A172 (cell line): Measurements from ENCODE around the gene CAMK2G. TPM values are rescaled to one million over a fixed set of nuclear protein-coding genes. Genes with fewer than 3 reads are reported as not detected.
A peak's percentile ranks its signal among the peaks of the same experiment; 100 is the strongest.

ENCODE experiments used
- DNase-seq: peaks from one replicate; pipeline ENCODE4 v3.0.0-alpha.2; 2015; ENCODE audit warnings: low spot score
- total RNA-seq: library from RNA; depleted of rRNA; stranded (reverse); fragments of >200 nt; shearing (Covaris generic); gene quantifications from 2 replicates; pipeline ENCODE4 v1.2.3, GENCODE V29; 2014

CAMK2G gene
- total RNA-seq, 1 experiment from 2014 or later = 38.5 TPM

DNA sequence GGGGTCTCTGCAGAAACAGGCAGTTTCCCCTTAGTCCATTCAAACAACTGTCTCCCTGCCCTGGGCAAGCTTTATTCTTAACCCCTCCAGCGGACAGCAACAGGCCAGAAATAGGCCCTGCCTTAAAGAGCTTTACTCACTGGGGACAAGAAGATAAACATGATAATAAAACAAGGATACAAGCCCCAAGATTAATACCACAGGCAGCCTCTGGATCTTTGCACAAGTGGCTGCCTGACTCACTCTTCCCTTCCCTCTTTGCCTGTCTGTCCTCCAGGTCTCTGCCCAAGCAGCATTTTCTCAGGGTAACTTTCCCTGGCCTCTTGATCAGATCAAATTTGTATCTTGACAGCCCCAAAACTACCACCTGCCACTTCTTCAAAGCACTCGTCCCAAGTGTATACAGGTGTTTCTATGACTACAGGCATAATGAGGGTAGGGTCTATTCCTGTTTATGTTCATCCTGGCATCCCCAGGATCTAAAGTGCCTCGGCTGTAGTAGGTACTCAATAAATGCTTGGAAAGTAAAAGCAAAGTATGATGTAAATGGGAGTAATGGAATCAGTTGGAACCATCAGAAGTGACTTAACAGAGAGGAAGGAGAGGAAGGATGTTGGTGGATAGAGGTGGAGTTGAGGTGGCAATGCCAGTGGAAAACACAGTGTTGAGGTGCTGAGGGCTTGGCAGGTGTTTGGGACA is 7.0 kb upstream of the CAMK2G start:
- DNase-seq = no peak

DNA sequence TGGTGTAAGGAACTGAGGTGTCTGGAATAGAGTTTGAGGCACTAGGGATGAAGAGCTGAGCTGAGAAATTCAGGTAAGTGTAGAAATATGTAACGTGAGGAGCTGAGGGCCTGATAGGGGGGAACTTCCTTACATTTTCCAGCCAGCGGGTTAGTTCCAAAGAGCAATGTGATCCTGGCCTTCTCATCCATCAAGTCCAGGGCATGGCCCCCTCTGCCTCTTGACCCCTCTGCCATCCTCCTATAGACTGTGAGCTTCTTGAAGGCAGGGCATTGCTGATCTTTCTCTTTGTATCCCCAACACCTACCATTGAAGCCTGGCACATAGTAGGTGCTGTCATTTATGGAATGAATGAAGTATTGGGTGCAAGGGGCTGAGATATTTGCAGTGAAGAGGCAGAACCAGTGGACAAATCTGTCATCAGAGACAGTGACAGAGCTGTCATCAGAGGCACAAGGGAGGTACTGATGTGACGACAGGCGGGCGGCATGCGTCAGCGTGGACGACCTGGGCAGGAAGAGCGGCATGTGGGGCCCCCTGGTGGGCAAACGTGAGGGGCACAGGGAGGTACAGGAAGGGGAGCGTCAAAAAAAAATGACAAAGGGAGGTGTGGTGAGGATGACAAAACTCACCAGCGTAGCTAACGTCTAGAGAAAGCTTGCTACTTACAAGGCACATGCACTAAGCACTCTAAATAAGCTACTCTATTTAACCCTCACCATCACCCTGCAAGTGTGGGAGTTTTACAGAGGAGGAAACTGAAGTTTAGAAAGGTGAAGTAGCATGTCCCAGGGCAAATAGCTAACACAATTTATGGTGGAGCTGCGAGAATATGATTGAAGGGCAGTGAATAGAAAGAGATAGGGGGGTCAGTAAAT is 5.2 kb upstream of the CAMK2G start:
- DNase-seq = peak; percentile 84

DNA sequence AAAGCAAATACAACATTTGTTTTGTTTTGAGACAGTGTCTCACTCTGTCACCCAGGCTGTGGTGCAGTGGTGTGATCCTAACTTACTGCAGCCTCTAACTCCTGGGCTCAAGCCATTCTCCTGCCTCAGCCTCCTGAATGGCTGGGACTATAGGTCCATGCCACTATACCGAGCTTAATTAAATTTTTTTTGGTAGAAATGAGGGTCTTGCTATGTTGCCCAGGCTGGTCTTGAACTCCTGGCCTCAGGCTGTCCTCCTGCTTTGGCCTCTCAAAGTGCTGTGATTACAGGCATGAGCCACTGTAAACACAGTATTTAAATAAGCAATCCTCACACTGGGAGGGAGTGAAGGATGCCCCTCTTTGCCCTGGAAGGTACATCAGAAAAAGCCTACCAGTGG is 4.0 kb upstream of the CAMK2G start:
- no peak for DNase-seq

DNA sequence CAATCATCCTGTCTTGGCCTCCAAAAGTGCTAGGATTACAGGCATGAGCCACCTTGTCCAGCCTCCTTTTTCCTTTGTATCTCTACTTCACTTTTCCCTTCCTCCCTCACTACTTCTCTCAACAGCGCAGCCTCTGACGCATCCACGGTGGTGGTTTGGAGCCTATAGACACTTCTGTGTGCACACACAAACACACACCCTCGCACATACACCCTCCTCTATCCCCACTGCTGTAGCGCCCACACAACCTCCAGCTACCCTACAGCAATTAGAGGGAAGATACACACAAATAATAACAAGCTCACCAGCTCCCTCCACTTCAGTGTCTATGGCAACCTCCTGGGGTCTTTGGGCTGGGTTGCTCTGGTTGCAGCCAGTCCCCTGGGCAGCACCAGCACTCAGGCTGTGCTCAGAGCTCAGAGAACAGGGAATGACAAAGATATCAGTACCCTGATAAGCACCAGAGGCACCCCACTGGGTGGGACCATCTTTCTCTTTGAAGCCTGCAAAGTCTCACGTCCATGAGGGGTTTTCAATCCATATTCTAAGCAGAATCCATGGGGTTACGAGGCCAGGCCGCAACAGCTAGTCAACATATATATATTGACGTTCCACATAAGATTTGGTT is 3.3 kb upstream of the CAMK2G start:
- DNase-seq = no peak

DNA sequence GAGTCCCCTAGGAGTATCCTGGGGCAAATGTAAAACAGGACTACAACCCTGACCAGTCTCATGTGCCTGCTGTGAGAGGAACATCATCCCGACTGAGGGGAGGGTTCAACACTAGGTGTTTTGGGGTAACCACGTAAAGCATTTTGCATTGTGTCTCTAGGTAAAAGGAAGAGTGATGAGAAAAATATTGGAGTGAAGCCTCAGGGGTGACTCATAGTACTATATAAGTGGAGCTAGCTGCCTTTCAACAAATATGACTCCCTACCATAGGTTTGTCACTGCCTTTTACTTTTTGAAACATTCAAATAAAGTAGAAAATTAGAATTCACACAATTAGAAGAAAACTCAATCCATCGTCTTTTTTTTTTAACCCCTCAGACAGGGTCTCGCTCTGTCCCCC is 2.6 kb upstream of the CAMK2G start:
- DNase-seq = peak; percentile 58

DNA sequence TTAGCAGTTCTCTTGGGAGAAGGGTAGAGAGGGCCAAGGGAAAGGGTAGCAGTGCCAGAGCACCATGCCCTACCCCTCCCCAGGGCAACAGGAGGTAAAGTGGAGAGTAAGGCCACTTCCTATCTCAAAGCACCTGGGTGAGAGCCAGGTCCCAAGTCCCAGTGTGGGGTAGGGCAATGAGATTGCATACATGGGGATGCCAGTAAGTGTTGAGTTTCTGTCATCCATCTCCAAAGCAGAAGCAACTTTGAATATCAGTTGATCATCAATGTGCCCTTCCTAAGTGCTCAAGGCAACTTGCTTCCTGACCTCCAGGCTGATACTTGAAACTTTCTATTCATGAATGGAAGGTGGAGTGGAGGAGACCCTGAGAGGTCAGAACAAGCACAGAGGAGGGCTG is 2.2 kb upstream of the CAMK2G start:
- no peak for DNase-seq

DNA sequence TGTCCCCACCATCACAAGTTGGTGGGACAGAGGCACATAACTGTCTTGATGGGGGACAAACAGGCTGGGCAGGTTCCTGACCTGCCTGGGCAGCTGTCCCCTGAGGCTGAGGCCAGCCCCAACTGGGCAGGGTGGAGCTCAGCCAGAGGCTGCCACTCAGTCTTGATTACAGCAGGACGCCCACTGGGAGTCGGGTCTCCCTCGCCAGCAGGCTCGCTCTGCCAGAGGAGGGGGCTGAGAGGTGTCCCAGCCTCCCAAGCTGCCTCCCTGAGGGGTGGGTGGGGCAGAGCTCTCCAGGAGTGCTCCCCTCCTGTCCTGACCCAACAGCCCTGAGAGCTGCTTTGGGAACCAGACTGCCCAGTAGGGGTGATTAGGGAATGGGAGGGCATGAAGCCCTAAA is 1.8 kb upstream of the CAMK2G start:
- no peak for DNase-seq

DNA sequence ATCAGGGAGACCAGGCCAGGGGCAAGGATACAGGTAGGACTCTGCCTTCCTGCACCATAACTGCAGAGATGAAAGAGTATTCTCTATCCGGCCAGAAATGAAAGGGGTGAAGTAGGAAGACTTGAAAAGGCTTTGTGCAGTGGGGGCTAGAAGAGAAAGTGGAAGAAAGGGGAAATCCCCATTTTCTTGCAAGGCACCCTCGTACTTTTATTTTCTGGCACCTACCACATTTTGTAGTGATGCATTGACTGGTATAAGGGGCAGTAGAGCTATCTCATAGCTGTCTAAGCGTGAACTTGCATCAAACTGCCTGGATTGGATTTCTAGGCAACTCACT is 752 bp upstream of the CAMK2G start:
- no peak for DNase-seq

DNA sequence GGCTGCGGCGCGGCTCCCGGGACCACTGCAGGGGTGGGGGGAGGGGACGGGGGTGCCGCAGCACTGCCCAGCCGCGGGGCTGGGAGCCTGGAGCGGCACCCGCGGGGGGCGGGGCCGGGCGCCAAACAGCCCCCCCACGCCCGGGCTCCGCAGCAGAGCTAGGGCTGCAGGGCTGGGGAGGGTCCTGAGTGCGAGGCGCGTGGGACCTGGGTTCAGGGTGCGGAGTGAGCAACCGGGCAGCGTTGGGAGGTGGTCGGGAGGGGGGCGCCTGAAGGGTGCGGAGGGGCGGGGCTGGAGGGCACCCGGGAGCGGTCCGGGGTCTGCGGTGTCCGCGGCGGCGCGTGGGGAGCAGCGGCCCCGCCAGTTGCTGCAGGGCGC is 528 bp downstream of the CAMK2G start:
- no peak for DNase-seq

DNA sequence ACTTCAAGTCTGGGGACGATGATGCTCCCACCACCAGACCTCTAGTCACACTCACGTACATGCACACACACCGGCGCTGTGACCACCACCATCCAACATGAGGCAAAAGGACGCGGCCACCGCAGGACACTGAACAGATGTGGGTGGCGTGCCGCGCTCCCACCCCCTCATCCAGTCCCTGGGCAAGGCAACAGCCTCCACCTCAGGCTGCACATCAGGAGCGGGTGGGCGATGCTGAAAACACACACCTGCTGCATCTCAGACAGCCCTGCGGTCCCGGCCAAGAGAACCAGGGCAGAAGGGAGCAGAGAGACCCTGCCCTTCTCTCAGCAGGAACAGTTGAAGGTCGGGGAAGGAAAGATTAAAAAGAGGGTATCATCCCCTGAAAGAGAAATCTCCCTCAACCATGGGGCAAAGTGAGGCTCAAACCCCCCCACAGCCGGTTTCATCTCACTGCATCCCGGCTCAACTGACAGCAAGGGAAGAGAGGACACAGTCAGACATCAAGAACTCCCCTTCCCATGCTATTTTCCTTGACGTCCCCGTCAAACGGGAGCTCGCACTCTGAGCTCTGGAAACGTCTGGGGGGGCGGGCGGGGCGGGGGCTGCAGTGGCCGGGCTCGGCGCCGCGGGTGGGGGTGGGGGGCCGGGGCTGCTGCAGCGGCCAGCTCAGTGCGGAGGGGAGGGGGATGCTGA is 1.1 kb downstream of the CAMK2G start:
- DNase-seq = no peak

DNA sequence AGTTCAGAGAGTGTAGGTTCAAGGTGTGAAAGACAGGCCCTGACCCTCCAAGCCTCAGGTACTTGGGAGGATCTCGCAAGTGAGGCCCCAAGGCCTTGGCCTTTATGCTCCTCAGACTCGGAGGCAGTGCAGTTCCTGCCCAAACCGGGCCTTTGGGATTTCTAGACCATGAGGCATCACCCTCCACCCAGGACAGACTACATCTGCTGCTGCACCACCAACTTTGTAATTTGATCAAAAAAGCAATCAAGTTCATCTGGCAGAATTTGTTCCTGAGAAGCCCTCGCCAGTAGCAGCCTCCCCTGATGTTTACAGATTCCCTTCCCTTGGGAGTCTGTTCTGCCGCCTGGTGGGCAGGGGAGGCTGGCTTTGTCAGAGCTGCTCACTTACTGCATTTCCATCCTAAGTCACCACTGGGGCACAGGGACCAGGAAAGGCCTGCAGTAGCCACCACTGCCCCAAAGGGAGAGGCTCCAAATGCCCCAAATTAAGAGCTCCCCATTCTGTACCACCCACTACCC is 2.1 kb downstream of the CAMK2G start:
- no peak for DNase-seq

DNA sequence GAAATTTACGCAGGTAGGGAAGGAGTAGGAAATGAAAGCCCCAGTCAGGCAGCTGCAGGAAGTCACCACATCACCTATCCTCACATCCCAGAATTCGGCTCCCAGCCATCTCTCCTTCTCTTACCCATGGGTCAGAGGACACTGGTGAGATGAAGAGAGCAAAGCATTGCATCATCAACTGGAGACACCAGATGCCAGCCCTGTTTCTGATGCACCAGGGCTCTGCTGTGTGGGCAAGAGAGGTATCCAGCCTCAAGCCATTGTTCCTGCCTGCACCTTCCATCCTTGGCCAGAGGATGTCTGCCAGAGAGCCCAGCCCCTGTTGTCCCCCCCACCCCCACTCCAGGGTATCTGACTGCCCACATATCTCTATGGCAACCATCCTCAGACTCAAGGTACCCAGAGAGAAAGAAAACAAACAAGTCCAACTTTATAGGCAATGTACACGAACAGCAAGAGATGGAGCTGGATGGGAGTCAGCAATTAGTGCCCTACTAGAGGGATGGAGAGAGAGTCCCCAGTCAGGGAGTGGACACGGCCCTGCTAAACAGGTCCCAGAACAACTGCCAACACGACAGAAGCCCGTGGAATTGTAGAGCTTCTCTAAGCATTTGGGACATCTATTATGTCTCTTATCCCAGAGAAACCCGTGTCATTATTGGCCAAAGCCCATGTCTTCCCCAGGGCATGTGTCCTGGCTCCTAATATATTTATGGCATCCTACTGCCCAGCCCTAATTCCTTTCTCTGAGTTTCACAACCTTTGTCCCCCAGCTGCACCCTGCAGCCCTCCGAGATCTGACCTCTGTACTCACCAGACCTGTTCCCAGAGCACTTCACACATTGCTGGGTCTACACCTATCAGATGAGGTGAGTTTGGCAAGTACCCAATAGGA is 2.8 kb downstream of the CAMK2G start:
- no peak for DNase-seq

DNA sequence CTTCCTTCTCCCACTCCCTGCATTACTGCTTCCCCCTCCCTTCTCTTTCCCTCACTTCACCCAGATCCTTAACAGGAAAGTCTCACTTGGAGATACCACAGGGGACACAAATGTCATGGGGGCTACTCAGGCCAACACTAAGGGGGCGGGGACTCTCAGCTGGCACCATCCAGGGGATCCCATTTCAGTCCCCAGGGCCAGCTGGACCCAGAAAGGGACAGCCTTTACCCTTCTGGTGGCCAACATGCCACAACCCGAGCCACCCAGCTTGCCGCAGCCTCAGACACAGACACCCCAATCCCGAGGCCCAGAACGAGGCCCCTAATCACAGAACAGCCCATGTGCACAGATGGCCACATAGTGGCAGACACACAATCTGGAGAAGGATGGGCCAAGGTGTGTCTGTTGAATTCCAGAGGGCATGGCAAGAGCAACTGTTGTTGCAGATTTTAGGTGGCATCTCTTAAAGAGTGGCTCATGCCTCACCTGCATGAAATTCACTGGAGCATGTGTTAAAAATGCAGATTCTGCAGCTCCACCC is 5.6 kb downstream of the CAMK2G start:
- DNase-seq = no peak

DNA sequence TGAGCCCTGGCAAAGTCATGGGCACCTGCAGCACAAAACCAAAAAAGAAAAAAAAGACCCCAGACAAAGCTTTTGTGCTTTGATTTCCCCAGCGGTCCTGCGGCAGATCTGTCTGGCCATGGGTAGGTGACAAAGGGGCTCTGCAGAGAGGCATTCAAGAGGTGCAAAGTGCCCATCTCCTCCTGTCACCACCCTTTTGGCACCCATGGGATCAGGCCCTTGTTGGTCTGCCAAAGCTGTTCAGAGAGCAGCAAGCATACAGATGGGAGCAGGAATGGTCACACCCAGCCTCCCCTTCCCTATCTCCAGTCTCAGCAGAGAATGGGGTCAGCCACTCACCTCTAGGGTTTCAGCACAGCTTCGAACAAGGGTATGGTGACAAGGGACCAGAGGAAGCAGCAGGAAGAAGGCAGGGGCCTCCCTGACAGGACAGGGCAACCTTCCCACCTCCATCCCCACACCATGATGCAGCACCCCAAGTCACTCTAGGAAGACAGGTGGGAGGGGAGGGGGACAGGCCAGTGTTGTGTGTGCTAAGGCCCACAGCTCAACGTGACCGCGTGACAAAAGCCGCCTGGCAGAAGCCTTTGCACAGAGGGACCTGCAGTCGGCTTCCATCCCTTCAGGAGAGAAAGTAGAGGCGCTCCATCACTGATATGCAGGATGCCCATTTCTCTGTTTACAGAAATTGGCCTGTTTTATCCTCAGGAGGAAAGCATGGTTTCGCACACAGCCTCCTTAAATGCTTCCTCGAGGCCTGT is 6.3 kb downstream of the CAMK2G start:
- DNase-seq = no peak

DNA sequence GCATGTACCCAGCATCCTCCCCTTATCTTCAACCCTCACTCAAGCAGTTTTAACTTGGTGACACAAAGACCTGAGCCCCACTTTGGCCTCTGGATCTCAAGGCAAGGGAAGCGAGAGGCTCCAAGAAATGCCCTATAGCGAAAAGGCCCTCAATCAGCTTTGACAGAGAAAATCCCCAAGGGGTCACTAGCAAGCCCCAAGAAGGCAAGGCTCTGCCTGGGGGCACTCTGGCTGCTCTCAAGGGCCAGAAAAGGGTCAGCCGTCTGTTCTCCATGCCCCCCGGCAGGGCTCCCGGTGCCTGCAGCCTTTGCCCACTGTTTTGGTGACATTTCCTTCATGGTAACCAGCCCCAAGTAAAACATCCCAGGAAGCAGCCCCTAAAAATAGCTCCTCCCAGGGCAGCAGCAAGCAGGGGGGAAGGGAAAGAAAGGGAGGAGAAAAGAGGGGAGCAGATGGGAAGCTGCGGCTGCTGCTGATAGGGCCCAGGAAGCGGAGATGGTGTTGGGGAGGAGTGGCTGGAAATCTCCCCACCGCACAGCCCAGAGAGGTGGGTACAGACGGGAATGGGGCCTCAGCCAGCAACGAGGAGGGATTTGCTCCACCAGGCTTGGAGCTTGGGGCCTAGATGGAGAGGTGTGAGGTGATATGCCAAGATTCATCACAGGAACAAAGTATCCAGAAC is 7.1 kb downstream of the CAMK2G start:
- no peak for DNase-seq

DNA sequence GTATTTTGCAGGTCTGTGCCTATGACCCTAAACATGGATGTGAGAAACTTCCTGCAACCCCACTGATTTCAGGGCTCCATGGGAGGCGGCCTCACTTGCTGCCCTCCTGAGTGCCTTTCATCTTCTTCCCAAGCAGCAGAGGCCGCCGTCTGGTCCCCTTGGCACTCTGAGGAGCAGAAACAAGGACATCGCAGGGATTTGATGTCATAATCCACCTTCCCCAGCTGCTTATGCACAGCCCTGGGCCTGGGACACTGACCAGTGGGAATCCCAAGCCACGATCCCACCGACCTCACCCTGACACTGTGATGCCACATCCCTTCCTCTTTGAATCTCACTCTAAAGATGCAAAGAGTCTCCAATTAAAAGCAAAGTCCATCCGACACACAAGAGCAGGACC is 7.7 kb downstream of the CAMK2G start:
- no peak for DNase-seq

DNA sequence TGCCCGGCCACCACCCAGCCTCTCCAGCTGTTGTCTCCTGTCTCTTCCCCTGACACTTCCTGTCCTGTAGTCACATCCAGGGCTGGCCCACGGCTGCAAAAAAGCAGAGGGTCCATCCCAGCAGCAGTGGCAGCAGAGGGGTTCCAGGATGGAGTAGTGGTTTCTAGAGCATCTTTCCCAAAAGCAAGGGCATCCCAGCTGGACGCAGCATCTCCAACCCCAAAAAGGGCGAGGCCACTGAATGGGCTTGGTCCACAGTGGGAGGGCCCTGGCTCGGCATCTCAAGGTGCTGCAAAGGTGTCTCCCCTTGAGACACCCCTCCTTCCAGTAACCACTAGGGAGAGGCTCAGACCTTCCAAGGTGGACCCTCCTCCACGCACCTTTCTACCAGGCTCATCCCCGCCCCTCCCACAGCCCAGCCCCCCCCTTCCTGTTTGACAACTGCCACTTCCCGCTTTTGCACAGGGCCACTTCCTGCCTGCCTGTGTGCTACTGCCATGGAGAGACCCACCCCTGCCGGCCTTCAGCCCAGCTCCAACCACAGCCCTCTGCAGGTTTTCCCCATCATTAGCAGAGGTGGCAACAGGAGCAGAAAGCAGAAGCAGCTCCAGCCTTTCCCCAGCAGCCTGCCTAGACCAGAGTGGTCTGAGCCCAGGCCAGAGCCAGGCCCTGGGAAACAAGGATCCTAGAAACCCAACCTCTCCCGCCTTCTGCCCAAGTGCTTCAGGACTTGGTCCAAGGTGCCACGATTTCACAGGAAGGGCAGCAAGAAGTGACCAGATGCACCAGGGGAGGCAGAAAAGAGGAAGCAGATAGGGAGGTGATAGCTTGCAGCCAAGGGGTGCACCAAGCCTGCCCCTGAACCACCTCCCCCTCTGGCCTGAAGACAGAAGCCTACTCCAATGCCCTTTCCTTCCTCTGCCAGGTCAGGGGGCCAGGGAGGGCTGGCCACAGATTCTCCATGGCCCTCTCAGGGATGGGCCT is 8.6 kb downstream of the CAMK2G start:
- no peak for DNase-seq

DNA sequence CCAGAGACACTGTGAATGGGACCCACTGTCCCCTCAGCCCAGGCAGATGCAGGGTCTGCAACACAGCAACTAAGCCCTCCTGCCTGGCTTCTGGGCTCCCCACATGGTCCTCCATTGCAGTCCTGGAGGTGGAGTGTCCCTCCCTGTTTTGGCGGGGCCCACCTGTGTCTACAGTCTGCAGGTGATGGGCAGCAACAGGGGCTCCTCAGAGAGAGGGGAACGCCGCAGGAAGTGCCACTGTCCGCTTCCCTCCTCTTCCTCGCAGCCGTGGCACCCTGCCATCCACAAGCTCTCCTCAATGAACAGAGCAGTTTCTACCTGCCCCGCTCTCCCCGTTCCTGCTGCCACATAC is 9.3 kb downstream of the CAMK2G start:
- DNase-seq = no peak
